Endothelial cell of umbilical vein (primary cell): ENCODE measurements around the gene SLC26A4. TPM values are rescaled to one million over a fixed set of nuclear protein-coding genes. Genes with fewer than 3 reads are reported as not detected.

Experiments
- BruUV-seq: library from RNA; stranded (reverse); fragments of 400-500 nt; replicated peaks from 2 replicates; lab custom pipeline; 2021; lab: Mats Ljungman, UMichigan
- CTCF ChIA-PET: fragments of 300-600, 350-600 bp; sonication (Branson Sonifier 250); formaldehyde crosslinking; loops from one replicate; lab custom pipeline; 2021; ENCODE audit warnings: antibody characterized with exemption, inconsistent platforms; lab: Charles Lee
- POLR2A ChIA-PET: fragments of 300-600, 350-600 bp; sonication (Branson Sonifier 250); formaldehyde crosslinking; loops from one replicate; lab custom pipeline; 2021; ENCODE audit warnings: antibody characterized with exemption, inconsistent platforms; lab: Charles Lee
- DNase-seq: peaks from one replicate; pipeline ENCODE4 v3.0.0-alpha.2; 2011; ENCODE audit warnings: low read depth, low spot score
- FAIRE-seq: peaks from 2 replicates; lab custom pipeline; 2011; peaks lifted over from hg19 to GRCh38; lab: Jason Lieb, UNC
- H2AFZ ChIP-seq: 2 replicates; pipeline ENCODE4 v1.6.0; 2012; ENCODE audit warnings: low read depth, low read length, control low read depth, inconsistent platforms
- H3K27ac ChIP-seq: 2 replicates; pipeline ENCODE4 v1.5.1; 2011; ENCODE audit warnings: low read depth, mild to moderate bottlenecking, control low read depth, low read length, moderate library complexity; ENCODE audit not compliant: insufficient read depth
- H3K27me3 ChIP-seq, 2 experiments: 2 replicates each; pipeline versions ENCODE4 v1.6.0 to v1.6.1; 2011; ENCODE audit warnings: low read length in 2 of 2, mixed read lengths in 1 of 2; ENCODE audit not compliant: control insufficient read depth in 2 of 2, insufficient read depth in 2 of 2
- H3K36me3 ChIP-seq, 2 experiments: 2 replicates in 1 of 2; 3 replicates in 1 of 2; pipeline ENCODE4 v1.5.1; 2011; ENCODE audit warnings: low read length in 2 of 2, mild to moderate bottlenecking in 1 of 2, moderate library complexity in 1 of 2; ENCODE audit not compliant: control insufficient read depth in 2 of 2, insufficient read depth in 2 of 2; ENCODE audit errors: extremely low read depth in 1 of 2
- H3K4me1 ChIP-seq: 3 replicates; pipeline ENCODE4 v1.5.1; 2011; ENCODE audit warnings: mild to moderate bottlenecking, low read length; ENCODE audit not compliant: control insufficient read depth, insufficient read depth; ENCODE audit errors: extremely low read depth
- H3K4me2 ChIP-seq: 2 replicates; pipeline ENCODE4 v1.6.1; 2011; ENCODE audit warnings: low read length, control low read depth, mixed read lengths; ENCODE audit not compliant: insufficient read depth
- H3K4me3 ChIP-seq, 3 experiments: fragments of 200-600 bp in 1 of 3; sonication (generic), shearing (Covaris generic) in 1 of 3; replicated peaks in 1 of 3; 2 replicates each; pipeline ENCODE4 v1.5.1; 2011 to 2016; ENCODE audit warnings: control low read depth in 3 of 3, low read length in 3 of 3, mild to moderate bottlenecking in 2 of 3, inconsistent platforms in 1 of 3, low read depth in 1 of 3, moderate library complexity in 1 of 3; ENCODE audit not compliant: insufficient read depth in 1 of 3
- H3K79me2 ChIP-seq: 2 replicates; pipeline ENCODE4 v1.6.0; 2012; ENCODE audit warnings: low read length, inconsistent platforms; ENCODE audit not compliant: control insufficient read depth, insufficient read depth
- H3K9ac ChIP-seq: replicated peaks from 2 replicates; pipeline ENCODE3; 2011; ENCODE audit warnings: low read length, control low read depth; ENCODE audit not compliant: insufficient read depth; ENCODE audit errors: extremely low read depth
- H3K9me1 ChIP-seq: replicated peaks from 3 replicates; pipeline ENCODE4 v1.6.0; 2011; ENCODE audit warnings: mild to moderate bottlenecking, low read length; ENCODE audit not compliant: control insufficient read depth, insufficient read depth; ENCODE audit errors: extremely low read depth
- H3K9me3 ChIP-seq: replicated peaks from 2 replicates; pipeline ENCODE4 v1.5.1; 2012; ENCODE audit warnings: low read length, inconsistent platforms; ENCODE audit not compliant: control insufficient read depth, insufficient read depth
- H4K20me1 ChIP-seq: replicated peaks from 2 replicates; pipeline ENCODE3; 2011; ENCODE audit warnings: mild to moderate bottlenecking, low read length; ENCODE audit not compliant: control insufficient read depth, insufficient read depth; ENCODE audit errors: extremely low read depth
- CTCF ChIP-seq, 2 donors: IDR thresholded peaks; 1 replicate in 1 of 2; 2 replicates in 1 of 2; pipeline ENCODE4 v1.5.1; 2011; ENCODE audit warnings: low read length in 2 of 2, mild to moderate bottlenecking in 2 of 2, moderate library complexity in 2 of 2, control low read depth in 1 of 2, inconsistent platforms in 1 of 2, low read depth in 1 of 2; ENCODE audit not compliant: insufficient read depth in 1 of 2; ENCODE audit errors: extremely low read depth in 1 of 2
- EZH2 ChIP-seq: IDR thresholded peaks from 2 replicates; pipeline ENCODE4 v1.6.1; 2012; ENCODE audit warnings: borderline replicate concordance, low read depth, mild to moderate bottlenecking, moderate library complexity, low read length, inconsistent platforms; ENCODE audit not compliant: severe bottlenecking
- FOS ChIP-seq: IDR thresholded peaks from 2 replicates; pipeline ENCODE4 v1.6.1; 2011; ENCODE audit warnings: mild to moderate bottlenecking, low read length, moderate library complexity, borderline replicate concordance; ENCODE audit not compliant: insufficient read depth
- GATA2 ChIP-seq: IDR thresholded peaks from 2 replicates; pipeline ENCODE4 v1.7.0; 2011; ENCODE audit warnings: low read depth, mild to moderate bottlenecking, moderate library complexity, mixed read lengths, low read length; ENCODE audit not compliant: insufficient read length, insufficient read depth
- JUN ChIP-seq: IDR thresholded peaks from 2 replicates; pipeline ENCODE4 v1.6.1; 2011; ENCODE audit warnings: borderline replicate concordance, low read depth; ENCODE audit not compliant: insufficient read length, insufficient read depth
- MAX ChIP-seq: IDR thresholded peaks from 2 replicates; pipeline ENCODE4 v1.6.1; 2011; ENCODE audit not compliant: insufficient read depth, insufficient read length
- MYC ChIP-seq: IDR thresholded peaks from one replicate; pipeline ENCODE4 v1.6.1; 2011; ENCODE audit warnings: mild to moderate bottlenecking, low read depth, low read length
- POLR2A ChIP-seq: IDR thresholded peaks from 2 replicates; pipeline ENCODE4 v1.6.1; 2012; ENCODE audit warnings: low read depth, mild to moderate bottlenecking, control low read depth, low read length
- POLR2AphosphoS5 ChIP-seq: IDR thresholded peaks from 2 replicates; pipeline ENCODE4 v1.6.1; 2012; ENCODE audit warnings: low read depth, mild to moderate bottlenecking, control low read depth, low read length, moderate library complexity; ENCODE audit not compliant: insufficient read depth
- dilution Hi-C: fragments of 300-500 bp; cut with MboI; formaldehyde crosslinking; loops from one replicate; pipeline ENCODE4 v1.15.0; 2019; ENCODE audit warnings: low sequenced_read_pairs; ENCODE audit not compliant: extremely low pct_ligation_motif_present
- intact Hi-C: fragments of 100-400 bp; cut with micrococcal nuclease; formaldehyde crosslinking; loops from one replicate; pipeline ENCODE4 v1.10.0; 2022
- polyA plus RNA-seq, 4 experiments: library from polyadenylated mRNA; depleted of rRNA in 3 of 4; stranded (reverse) in 3 of 4; unstranded in 1 of 4; fragments of >200 nt; gene quantifications; 2 replicates each; pipeline versions ENCODE4 v1.2.1 to v1.2.3, GENCODE V29; 2011 to 2012; ENCODE audit warnings: missing spikeins in 1 of 4
- total RNA-seq: library from RNA; stranded (reverse); gene quantifications from 2 replicates; pipeline ENCODE4 v1.2.3, GENCODE V29; 2021

Gene SLC26A4
- total and polyA plus RNA-seq, 2 donors (not counting 3 experiments of a cell fraction or from before 2014, with no cell fraction given) = 0.77 to 0.79 TPM

GRCh38 chr7:107614425-107614824, 46.2 kb upstream of the SLC26A4 start:
- TF ChIP-seq GATA2 = no peak
- no peak for TF ChIP-seq MAX
- TF ChIP-seq EZH2 = no peak
- no peak for TF ChIP-seq CTCF (IDR thresholded peaks at IDR 0.05; ENCODE audit: extremely low read depth in 1 of 2, insufficient read depth in 1 of 2, low read depth in 1 of 2, low read length in 2 of 2)
- no peak for TF ChIP-seq MYC
- TF ChIP-seq JUN = no peak
- TF ChIP-seq POLR2AphosphoS5 = no peak
- TF ChIP-seq POLR2A = no peak
- no peak for TF ChIP-seq FOS
- dilution Hi-C loops = no loop called here
- FAIRE-seq (no peak), DNase-seq (no peak)
- Histone ChIP-seq H4K20me1 (no peaks in the 10 kb centered on the region), H3K9ac (no peak overlapping the region), H3K27ac (no peak overlapping the region), H3K4me2 (no peak overlapping the region), H3K4me3 (no peak overlapping the region), H3K4me1 (peaks cover 4% of the 10 kb centered on the region), H2AFZ (no peak overlapping the region), H3K9me1 (no peaks in the 10 kb centered on the region), H3K79me2 (no peaks in the 10 kb centered on the region), H3K36me3 (peaks cover 18 to 28% of the 10 kb centered on the region in 2 experiments), H3K9me3 (no peaks in the 10 kb centered on the region), H3K27me3 (no peaks in the 10 kb centered on the region)
- no TSS peak for BruUV-seq
- intact Hi-C loops = no loop called here
- CTCF ChIA-PET = no interaction called here
- POLR2A ChIA-PET = no interaction called here
